ENCODE measurements around the gene HSDL1.
"Not testable (repeated sequence)": the region's sequence is repeated elsewhere in the genome, so short reads cannot be mapped to it uniquely, and the experiment has no call there.

The HSDL1 gene

DNA sequence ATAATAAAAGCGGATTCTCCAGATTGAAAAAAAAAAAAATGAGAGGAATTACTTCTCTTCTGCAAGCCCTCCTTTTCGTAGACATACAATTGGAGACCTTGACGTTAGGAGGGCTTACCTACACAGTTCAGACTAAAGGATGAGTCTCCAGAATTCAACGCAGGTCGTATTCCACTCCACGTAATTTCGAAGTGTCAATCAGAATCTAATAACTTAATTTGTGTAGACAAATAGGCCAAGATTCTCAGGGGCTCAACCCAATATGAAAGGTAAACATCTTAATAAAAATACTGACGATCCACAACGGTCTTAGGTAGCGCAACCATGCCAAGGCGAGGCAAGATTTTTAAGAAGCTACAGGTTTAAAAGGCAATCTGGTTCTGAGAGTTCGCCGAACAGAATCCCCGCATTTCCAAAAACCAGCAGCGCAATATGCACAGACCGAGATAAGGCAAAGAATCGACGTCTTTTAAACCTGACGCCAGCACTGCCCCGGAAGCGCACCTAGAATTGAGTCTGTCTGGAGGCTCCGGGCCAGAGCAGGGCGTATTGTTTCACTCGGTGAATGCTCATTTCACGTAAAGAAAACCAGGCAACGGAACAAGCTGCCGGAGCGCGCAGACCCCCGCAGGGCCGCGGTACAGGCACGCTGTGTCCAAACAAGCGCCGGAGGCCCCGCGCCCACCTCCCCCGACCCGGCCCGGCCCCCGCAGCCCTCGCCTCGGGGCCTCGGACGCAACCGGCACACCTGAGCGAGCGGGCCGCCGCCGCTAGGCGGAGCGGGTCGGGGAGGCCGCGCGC, 28.9 kb downstream of the HSDL1 start:
- Histone ChIP-seq H3K36me3 (ENCODE audit: insufficient read depth, low read length) (no peaks in the 10 kb centered on the region), H3K9ac (ENCODE audit: low read depth, low read length) (peak overlapping the region; percentile 95), H3K4me1 (ENCODE audit: insufficient read depth, low read length) (peaks cover 5% of the 10 kb centered on the region; the same call in 1 of the 2 replicates), H3K9me3 (ENCODE audit: control insufficient read depth, insufficient read depth, low read length) (no peaks in the 10 kb centered on the region)

DNA sequence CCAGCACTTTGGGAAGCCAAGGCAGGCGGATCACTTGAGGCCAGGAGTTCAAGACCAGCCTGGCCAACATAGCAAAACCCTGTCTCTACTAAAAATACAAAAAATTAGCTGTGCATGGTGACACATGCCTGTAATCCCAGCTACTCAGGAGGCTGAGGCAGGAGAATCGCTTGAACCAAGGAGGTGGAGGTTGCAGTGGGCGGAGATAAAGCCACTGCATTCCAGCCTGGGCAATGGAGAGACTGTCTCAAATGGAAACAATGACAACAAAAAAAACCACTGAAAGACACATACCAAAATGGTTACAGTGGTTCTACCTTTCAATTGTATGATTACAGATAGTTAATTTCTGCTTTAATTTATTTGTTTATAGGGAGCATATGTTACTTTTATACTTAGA, 33.0 kb downstream of the HSDL1 start:
- not testable (repeated sequence) for H3K36me3 ChIP-seq (ENCODE audit: insufficient read depth, low read length); H3K9me3 ChIP-seq (ENCODE audit: control insufficient read depth, insufficient read depth, low read length); H3K9ac ChIP-seq (ENCODE audit: low read depth, low read length); H3K4me1 ChIP-seq (ENCODE audit: insufficient read depth, low read length)

DNA sequence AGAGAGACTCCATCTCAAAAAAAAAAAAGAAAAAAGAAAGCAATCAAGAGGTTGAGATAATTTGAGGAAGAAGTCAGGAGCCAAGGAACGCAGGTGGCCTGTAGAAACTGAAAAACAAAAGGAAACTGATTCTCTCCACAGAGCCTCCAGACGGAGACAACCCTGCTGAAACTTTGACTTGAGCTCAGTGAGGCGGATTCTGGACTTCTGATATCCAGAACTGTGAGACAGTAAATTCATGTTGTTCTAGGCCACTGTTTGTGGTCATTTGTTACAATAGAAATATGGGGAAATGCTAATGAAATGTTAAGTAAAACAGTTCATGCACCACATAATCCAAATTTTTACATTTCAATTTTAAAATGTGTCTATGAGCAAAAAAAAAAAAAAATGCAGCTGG, 33.5 kb downstream of the HSDL1 start:
- Histone ChIP-seq H3K9ac (ENCODE audit: low read depth, low read length) (no peak overlapping the region), H3K9me3 (ENCODE audit: control insufficient read depth, insufficient read depth, low read length) (no peaks in the 10 kb centered on the region), H3K36me3 (ENCODE audit: insufficient read depth, low read length) (no peaks in the 10 kb centered on the region; the same call in 1 of the 2 replicates), H3K4me1 (ENCODE audit: insufficient read depth, low read length) (peaks cover 5% of the 10 kb centered on the region; the same call in 1 of the 2 replicates)

DNA sequence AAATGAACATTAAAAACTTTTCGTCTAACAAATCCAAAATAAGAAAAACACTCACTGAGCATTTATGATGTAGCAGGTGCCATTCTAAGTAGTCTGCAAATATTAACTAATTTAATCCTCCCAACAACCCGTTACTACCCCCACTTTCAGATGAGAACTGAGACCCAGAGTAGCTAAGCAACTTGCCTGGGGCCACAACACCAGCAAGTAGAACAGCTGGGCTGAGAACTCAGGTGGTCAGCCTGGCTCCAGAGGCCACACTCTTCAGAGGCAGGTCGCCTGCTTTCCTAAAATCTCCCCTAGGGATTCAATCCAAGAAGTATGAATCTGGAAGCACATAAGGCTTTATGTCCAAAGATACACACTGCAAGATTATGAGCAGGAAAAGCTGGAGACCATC, 34.5 kb downstream of the HSDL1 start:
- Histone ChIP-seq H3K4me1 (ENCODE audit: insufficient read depth, low read length) (peaks cover 4% of the 10 kb centered on the region; the same call in 1 of the 2 replicates), H3K9ac (ENCODE audit: low read depth, low read length) (no peak overlapping the region), H3K36me3 (ENCODE audit: insufficient read depth, low read length) (no peaks in the 10 kb centered on the region; the same call in 1 of the 2 replicates), H3K9me3 (ENCODE audit: control insufficient read depth, insufficient read depth, low read length) (no peaks in the 10 kb centered on the region)

DNA sequence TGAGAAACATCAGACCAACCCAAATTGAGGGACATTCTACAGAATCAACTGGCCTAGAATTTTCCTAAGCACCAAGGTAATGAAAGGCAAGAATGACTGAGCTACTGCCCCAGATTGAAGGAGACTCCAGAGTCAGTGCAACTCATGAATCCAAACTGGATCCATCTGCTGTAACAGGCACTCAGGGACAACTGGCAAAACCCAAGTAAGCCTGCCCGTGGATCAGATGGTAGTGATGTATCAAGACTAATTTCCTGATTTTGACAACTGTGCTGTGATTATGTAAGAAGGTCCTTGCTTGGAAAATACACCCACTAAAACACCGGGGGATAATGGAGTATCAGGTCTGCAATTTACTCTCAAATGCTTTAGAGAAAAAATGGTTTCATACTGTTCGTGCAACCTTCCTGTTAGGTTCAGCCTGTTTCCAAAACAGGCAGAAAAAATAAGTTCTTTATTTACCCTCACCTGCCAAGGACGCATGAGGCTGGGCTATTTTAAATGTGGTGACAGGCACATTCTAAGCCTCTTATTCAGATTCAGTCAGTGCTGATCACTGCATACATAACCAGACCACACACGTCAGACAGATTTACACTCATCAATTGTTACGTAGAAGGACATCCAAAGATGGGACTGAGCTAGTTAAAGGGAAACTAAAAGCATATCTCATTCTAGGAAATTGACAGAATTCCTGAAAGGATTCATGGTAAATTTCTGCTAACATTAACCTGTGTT, 35.2 kb downstream of the HSDL1 start:
- H3K9me3 ChIP-seq (ENCODE audit: control insufficient read depth, insufficient read depth, low read length) = no peaks in the 10 kb centered on the region
- no peaks in the 10 kb centered on the region for H3K4me1 ChIP-seq (ENCODE audit: insufficient read depth, low read length)
- no peaks in the 10 kb centered on the region; the same call in 1 of the 2 replicates for H3K36me3 ChIP-seq (ENCODE audit: insufficient read depth, low read length)
- H3K9ac ChIP-seq (ENCODE audit: low read depth, low read length) = no peak overlapping the region

DNA sequence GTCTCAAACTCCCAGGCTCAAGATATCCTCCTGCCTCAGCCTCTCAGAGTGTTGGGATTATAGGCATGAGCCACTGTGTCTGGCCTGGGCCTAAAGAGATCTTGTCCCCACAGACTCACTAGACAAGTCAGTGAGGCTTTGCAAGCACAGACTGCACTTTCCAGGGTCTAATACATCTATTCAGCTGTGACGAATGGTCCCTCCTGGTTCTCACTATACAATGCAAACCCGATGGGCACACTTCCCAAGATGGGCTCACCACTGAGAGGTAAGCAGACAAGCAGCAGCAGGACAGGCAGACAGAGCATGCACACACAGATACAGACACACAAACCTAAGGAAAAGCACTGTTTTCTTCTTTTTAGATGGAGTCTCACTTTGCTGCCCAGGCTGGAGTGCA, 37.1 kb downstream of the HSDL1 start:
- Histone ChIP-seq H3K36me3 (ENCODE audit: insufficient read depth, low read length) (no peaks in the 10 kb centered on the region; the same call in 1 of the 2 replicates), H3K4me1 (ENCODE audit: insufficient read depth, low read length) (no peaks in the 10 kb centered on the region), H3K9me3 (ENCODE audit: control insufficient read depth, insufficient read depth, low read length) (no peaks in the 10 kb centered on the region), H3K9ac (ENCODE audit: low read depth, low read length) (no peak overlapping the region)

DNA sequence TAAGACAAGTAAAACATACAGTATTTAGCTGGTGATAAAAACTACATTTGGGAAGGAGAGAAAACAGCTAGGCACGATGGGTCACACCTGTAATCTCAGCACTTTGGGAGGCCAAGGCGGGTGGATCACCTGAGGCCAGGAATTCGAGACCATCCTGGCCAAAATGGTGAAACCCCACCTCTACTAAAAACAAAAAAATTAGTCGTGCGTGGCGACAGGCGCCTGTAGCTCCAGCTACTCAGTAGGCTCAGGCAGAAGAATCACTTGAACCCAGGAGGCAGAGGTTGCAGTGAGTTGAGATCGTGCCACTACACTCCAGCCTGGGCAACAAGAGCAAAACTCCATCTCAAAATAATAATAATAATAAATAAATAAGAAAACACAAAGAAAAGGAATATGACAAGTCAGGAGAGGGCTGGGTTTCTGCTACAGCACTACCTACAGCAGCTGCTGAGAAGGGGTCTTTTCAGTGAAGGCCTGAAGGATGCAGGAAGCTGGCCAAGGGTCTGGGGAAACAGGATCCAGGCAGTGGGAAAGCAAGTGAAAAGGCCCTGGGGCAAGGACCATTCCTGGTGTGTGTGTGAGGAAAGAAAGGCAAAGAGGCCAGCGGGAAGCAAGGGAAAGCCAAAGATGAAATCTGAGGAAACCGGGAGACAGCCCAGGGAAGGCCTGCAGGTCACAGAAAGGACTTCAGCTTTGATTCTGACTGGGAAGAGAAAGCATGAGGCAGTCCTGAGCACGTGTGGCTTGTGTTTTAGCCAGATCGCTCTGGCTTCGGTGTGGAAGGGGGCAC, 38.8 kb downstream of the HSDL1 start:
- no peaks in the 10 kb centered on the region; the same call in 1 of the 2 replicates for H3K36me3 ChIP-seq (ENCODE audit: insufficient read depth, low read length)

DNA sequence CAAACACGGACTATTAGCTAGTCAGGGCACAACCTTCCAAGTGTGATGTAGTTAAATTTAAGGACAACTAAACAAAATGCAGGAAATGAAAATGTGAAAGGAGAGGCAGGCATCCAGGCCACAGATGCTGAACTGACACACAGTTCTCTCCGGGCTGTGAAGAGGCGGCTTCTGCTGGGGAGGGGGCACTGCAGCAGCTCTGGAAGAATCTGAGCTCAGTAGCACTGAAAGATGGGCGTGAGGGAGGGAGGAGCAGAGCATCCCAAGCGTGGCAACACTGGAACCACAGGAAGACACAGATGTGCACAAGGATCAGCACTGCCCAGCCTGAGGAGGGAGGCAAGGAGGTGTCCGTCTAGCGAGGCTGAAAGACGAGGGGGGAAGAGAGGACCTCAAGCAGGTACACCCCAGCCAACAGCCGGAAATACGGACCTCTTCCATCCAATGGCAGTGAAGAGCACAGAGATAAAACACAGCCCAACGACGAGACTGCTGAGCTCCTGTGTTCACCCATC, 39.6 kb downstream of the HSDL1 start:
- H3K4me1 ChIP-seq (ENCODE audit: insufficient read depth, low read length) = no peaks in the 10 kb centered on the region
- H3K9ac ChIP-seq (ENCODE audit: low read depth, low read length) = no peak overlapping the region
- H3K36me3 ChIP-seq (ENCODE audit: insufficient read depth, low read length) = no peaks in the 10 kb centered on the region; the same call in 1 of the 2 replicates
- H3K9me3 ChIP-seq (ENCODE audit: control insufficient read depth, insufficient read depth, low read length) = no peaks in the 10 kb centered on the region

More for the DNA sequence above, 38.8 kb downstream of the HSDL1 start:
- H3K9ac ChIP-seq (ENCODE audit: low read depth, low read length) = no peak overlapping the region
- no peaks in the 10 kb centered on the region for H3K4me1 ChIP-seq (ENCODE audit: insufficient read depth, low read length)
- no peaks in the 10 kb centered on the region for H3K9me3 ChIP-seq (ENCODE audit: control insufficient read depth, insufficient read depth, low read length)

DNA sequence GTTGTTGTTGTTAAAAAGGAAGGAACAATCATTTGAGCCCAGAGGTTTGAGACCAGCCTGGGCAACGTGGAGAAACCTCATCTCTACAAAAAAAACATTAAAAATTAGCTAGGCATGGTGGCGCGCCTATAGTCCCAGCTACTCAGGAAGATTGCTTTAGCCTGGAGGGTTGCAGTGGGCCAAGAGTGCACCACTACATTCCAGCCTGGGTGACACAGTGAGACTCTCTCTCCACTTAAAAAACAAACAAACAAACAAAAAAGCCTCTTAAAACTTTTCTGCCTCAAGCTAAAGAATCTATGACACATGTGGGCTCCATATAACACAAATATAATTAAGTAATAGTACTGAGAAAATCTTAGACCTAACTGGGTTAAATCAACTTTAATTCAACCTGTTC, 40.7 kb downstream of the HSDL1 start:
- H3K9me3 ChIP-seq (ENCODE audit: control insufficient read depth, insufficient read depth, low read length) = no peaks in the 10 kb centered on the region
- H3K4me1 ChIP-seq (ENCODE audit: insufficient read depth, low read length) = no peaks in the 10 kb centered on the region
- no peaks in the 10 kb centered on the region; the same call in 1 of the 2 replicates for H3K36me3 ChIP-seq (ENCODE audit: insufficient read depth, low read length)
- H3K9ac ChIP-seq (ENCODE audit: low read depth, low read length) = no peak overlapping the region

DNA sequence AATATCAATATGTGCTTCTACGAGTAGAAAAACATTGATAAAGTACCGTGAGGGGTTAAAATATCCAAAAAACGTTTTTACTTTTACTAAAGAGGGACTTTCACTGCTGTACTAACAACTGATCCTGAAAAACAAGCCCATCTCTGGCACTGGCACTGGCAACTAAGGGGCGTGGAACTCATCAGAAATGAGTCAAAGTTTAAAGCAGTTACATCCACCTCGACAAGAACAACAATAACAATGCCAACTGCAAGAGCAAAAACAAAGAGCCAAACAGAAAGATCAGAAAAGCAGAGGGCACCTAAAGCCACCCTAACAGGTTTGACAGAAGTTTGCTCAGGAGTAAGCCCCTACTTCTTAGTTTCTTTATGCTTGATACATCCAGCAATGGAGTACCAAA, 41.3 kb downstream of the HSDL1 start:
- H3K36me3 ChIP-seq (ENCODE audit: insufficient read depth, low read length) = peaks cover 3% of the 10 kb centered on the region; the same call in 1 of the 2 replicates
- H3K9ac ChIP-seq (ENCODE audit: low read depth, low read length) = no peak overlapping the region
- H3K4me1 ChIP-seq (ENCODE audit: insufficient read depth, low read length) = no peaks in the 10 kb centered on the region
- no peaks in the 10 kb centered on the region for H3K9me3 ChIP-seq (ENCODE audit: control insufficient read depth, insufficient read depth, low read length)

DNA sequence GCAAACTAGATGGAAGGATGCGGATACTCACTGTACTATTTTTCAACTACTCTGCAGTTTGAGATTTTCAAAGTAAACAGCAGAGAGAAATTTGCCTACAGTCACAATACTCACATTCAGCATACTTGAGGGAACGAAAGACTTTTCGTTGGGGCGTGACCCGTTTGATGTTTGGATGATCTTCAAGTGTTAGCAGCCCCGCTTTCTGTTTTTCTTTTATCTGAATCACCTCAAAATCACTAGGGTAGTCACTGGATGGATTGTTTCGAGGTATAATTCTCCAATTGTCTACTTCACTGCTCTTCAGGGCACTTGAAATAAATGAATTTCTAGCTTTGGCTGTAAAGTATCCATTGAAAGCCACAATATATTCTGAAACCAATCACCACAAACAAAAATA, 46.0 kb downstream of the HSDL1 start:
- Histone ChIP-seq H3K9me3 (ENCODE audit: control insufficient read depth, insufficient read depth, low read length) (no peaks in the 10 kb centered on the region), H3K9ac (ENCODE audit: low read depth, low read length) (no peak overlapping the region), H3K4me1 (ENCODE audit: insufficient read depth, low read length) (no peaks in the 10 kb centered on the region), H3K36me3 (ENCODE audit: insufficient read depth, low read length) (peaks cover 17% of the 10 kb centered on the region; the same call in 1 of the 2 replicates)

DNA sequence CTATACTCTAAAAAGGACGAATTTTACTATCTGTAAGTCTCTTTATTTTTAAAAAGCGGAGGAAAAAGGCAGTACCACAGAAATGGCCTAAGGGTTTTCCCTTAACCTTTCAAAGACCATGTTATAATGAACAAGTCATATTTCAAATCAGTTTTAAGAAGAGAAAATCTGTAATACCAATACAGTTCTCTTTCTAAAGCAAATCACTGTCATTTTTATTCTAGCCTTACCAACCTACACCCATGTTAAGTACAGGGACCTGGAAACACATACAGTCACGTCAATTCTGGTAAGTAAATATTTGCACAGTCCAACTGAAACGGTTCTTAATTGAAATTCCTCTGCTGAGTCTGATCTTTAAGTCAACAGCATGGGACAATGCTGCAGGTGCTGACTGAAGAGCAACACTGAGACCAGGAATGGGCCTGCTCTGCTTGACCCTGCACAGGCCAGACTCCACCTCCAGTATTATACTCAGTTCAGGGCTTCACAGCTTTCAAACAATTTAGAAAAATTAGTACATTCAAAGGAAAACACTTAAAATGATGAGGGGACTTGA, 48.5 kb downstream of the HSDL1 start:
- Histone ChIP-seq H3K36me3 (ENCODE audit: insufficient read depth, low read length) (peaks cover 29% of the 10 kb centered on the region), H3K9ac (ENCODE audit: low read depth, low read length) (no peak overlapping the region), H3K9me3 (ENCODE audit: control insufficient read depth, insufficient read depth, low read length) (no peaks in the 10 kb centered on the region), H3K4me1 (ENCODE audit: insufficient read depth, low read length) (no peaks in the 10 kb centered on the region)

DNA sequence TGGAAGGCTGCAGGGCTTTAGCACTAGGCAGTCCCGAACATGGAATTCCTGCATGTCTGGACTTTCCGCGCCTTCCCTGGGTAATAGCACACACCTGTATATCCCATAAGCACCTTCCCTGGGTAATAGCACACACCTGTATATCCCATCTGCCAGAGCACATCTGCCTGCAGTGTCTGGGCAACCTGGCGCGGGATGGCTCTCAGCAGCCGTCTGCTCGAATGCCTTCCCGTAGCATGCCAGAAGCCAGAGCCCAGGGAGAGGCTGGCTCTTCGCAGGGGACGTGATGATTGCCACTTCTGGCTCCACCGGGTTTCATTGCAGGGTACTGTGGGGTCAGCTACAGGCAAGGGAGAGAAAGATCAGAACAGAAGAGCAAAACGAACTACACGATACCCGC, 49.5 kb downstream of the HSDL1 start:
- Histone ChIP-seq H3K4me1 (ENCODE audit: insufficient read depth, low read length) (no peaks in the 10 kb centered on the region), H3K9ac (ENCODE audit: low read depth, low read length) (no peak overlapping the region), H3K9me3 (ENCODE audit: control insufficient read depth, insufficient read depth, low read length) (no peaks in the 10 kb centered on the region), H3K36me3 (ENCODE audit: insufficient read depth, low read length) (peaks cover 29% of the 10 kb centered on the region)

DNA sequence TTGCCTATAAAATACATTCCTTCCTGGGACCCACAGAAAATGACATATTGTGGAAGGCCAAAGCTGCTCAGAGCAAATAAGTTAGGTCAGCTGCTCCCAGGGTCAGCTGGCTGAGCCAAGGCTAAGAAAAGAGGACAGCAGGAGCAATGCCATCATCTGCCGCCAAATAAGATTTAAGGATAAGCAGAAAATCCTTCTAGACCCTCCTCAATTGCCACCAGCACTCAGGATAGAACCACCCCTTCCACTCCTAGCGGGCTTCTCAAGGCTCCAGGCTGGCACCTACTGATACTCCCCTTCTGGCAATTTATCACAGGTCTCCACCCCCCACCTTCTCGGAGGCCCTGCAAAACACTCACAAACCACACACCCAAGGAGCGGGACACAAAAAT, 51.1 kb downstream of the HSDL1 start:
- Histone ChIP-seq H3K4me1 (ENCODE audit: insufficient read depth, low read length) (no peaks in the 10 kb centered on the region), H3K36me3 (ENCODE audit: insufficient read depth, low read length) (peaks cover 31% of the 10 kb centered on the region), H3K9ac (ENCODE audit: low read depth, low read length) (no peak overlapping the region), H3K9me3 (ENCODE audit: control insufficient read depth, insufficient read depth, low read length) (no peaks in the 10 kb centered on the region)
